T follicular helper cell (primary cell): ENCODE measurements around the gene GLB1L3.
"Not testable (repeated sequence)": the region's sequence is repeated elsewhere in the genome, so short reads cannot be mapped to it uniquely, and the experiment has no call there.

Experiments used
- DNase-seq: peaks from one replicate; pipeline ENCODE4 v3.0.0-alpha.2; 2020; ENCODE audit warnings: low read depth

Gene GLB1L3

DNA sequence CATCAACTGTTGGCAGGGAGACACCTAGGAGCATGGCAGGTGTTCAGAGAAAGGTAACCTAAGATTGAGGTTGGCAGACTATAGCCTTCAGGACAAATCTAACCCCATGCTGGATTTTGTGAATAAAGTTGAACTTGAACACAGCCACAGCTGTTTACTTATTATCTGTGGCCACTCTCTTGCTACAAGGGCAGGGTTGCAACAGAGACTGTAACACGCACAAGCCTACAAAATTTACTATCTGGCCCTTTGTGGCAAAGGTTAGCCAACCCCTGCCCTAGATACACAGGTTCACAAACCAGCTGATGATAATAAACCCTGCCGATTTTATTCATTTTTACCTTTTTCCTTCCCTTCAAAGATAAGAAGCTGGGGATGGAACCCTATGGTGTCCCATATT lies 25.5 kb upstream of the GLB1L3 start:
- no peak for DNase-seq

DNA sequence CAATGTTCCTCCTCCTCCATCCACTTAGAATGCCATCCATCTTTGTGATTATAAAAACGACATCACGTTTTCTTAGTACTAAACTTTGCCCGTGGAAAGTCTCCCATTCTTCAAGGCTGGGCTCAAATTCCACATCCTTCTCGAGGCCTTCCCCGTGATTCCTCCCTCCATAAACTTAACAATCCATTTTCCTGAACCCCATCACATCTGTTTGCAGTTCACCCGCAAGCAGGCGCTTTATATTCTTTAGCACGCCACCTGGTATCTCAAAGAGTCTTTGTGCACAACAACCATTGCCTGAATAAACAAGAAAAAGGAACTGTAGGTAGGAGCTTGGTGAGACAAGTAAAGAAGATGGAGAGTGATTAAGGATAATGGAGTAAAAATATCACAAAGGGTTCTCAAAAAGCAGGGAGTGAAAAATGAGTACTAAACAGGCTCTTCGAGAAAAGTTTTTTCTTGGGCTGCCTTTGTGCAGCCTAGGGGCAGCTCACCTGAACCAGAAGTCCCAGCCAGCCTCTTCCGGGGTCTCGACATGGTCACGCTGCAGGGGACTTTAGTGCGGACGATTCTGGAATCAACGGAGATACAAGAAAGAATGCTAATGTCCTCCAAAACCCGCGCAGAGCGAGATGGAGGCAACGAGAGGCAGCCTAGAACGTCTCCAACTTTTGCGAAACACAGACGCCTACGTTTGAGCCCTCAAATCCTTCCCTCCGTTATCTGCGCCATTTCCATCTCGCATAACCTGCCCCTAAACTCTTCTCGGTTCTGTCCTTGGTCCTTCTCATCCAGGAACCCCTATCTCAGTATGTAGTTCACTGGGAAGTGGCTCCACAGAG lies 23.6 kb upstream of the GLB1L3 start:
- no peak for DNase-seq

DNA sequence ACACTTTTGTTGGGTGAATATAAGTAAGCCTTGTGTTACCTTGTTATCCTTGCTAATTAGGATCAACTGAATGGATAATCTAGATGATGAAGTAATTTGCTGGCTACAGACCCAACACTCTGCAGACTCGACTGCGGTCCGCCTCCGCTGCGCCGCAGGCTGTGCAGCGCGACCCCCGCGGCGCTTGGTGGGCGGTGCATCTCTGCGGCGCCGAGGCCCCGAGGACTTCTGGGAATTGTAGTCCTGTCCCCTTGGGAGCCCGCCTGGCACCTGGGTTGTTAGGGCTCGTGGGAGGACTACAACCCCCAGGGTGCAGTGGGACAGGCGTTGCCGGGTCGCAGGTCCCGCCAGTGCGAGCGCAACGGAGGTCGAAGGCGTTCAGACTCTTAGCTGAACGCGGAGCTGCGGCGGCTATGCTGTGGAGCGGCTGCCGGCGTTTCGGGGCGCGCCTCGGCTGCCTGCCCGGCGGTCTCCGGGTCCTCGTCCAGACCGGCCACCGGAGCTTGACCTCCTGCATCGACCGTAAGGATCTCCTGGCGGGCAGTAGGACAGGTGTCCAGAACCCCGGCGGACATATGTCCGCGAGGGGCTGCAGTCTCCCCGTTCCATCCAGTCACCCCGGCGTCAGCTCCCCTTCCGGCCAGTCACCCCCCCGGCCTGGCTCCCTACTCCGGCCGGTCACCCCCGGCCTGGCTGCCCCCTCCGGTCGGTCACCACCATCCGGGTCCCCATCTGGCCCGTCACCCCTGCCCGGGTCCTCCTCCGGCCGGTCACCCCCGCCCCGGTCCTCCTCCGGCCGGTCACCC lies 22.8 kb upstream of the GLB1L3 start, which contains the start of the genes ACAD8 and THYN1:
TSS of gene ACAD8 (plus strand) at position 381 of the 806 bp plus-strand sequence. CDS start at position 414, 33 bp downstream.
TSS of gene THYN1 (minus strand) at position 165 of the 806 bp plus-strand sequence. CDS start 470 bp downstream, outside the sequence.
- DNase-seq, result peak; percentile 94

DNA sequence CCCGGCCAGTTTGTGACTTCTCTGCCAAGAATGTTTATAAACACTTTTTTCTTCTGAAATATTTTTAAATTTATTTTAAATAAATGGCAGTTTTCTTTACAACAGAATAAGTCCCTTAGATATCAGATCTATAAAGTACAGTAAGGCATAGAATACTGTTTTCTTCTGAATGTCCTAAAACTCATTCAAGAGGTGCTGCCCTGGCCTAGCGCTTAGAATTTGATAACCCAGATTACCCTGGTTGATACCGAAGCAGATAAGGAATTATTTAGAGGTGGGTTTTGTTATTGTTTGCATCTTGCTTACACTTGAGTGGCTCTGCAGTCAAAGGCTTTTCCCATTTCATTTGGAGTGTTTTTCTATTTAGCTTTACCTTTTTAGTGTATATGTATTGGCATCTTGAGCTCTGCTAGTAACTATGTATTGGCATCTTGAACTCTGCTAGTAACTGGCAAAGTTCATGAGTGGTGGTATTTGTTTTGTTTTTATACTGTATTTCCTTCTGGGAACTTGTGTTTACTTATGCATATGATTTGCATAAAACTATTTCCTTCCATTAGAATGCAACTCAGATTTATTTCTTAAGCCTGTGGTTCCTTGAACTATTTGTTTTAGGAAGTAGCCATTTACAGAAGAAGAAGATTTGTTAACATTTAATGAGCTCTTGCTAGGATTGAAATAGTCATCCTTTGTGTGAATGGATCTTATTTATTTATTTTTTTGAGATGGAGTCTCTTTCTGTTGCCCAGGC lies 21.6 kb upstream of the GLB1L3 start:
- DNase-seq, result no peak

DNA sequence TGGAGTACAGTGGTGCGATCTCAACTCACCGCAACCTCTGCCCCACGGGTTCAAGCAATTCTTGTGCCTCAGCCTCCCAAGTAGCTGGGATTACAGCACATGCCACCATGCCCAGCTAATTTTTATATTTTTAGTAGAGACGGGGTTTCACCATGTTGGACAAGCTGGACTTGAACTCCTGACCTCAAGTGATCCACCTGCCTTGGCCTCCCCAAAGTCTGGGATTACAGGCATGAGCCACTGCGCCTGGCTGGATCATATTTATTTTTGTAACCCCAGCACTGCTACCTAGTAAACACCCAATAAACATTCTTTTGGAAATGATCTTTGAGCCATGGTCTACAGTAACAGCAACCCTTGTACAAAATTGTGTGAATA lies 21.0 kb upstream of the GLB1L3 start:
- not testable (repeated sequence) for DNase-seq

DNA sequence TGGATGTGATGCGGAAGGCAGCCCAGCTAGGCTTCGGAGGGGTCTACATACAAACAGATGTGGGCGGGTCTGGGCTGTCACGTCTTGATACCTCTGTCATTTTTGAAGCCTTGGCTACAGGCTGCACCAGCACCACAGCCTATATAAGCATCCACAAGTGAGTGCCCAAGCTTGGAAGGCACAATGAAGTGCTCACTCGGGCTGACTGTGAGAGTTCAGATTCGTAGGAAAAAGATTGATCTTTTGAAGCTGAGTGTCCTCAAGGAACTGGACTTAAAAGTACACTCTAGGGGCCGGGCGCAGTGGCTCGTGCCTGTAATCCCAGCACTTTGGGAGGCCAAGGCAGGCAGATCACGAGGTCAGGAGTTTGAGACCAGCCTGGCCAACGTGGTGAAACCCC lies 19.1 kb upstream of the GLB1L3 start:
- DNase-seq, result no peak

DNA sequence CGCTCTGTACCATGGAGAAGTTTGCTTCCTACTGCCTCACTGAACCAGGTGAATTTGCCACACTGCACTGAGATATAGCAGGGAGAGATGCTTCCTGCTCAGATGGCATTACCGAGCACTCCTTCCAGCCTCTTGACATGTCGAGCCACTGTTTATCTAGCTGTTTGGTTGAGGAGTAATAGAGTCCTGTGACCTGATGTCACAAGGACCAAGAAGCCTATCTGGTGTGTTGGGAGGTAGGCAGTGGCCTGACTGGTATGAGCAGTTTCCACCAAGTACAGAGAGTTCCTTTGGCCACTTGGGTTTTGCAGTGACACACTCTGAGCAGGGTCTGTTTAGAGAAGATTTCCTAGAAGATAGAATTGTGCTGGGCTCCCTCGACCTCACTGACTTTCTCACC lies 17.6 kb upstream of the GLB1L3 start:
- DNase-seq, result no peak

DNA sequence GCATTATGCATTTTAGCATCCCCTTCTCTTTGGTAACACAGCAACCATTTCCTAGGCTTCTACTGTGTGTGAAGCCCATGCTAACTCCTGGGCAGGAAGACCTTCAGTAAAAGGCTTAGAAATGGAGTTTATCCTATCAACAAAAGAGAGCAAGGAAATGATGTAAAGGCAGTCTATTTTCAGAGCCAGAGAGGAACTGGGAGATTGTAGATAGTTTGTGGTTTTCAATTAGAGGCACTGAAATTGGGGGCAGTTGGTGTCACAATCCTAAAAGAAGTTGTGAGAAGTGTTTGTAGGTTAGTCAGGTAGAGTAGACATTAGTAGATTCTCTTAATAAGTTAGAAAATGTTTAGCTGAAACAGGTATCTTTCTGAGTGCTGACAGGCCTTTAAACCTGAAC lies 15.7 kb upstream of the GLB1L3 start:
- no peak for DNase-seq

DNA sequence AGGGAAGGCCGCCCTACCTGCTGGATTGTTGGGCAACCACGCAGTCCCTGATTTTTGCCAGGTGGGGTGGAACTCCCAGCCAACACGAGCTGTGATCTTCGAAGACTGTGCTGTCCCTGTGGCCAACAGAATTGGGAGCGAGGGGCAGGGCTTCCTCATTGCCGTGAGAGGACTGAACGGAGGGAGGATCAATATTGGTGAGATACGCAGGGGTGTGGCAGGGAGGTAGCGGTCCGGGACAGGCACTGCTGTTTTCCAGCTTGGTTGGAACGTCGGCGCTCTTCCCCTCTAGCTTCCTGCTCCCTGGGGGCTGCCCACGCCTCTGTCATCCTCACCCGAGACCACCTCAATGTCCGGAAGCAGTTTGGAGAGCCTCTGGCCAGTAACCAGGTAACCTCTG lies 15.2 kb upstream of the GLB1L3 start:
- no peak for DNase-seq

DNA sequence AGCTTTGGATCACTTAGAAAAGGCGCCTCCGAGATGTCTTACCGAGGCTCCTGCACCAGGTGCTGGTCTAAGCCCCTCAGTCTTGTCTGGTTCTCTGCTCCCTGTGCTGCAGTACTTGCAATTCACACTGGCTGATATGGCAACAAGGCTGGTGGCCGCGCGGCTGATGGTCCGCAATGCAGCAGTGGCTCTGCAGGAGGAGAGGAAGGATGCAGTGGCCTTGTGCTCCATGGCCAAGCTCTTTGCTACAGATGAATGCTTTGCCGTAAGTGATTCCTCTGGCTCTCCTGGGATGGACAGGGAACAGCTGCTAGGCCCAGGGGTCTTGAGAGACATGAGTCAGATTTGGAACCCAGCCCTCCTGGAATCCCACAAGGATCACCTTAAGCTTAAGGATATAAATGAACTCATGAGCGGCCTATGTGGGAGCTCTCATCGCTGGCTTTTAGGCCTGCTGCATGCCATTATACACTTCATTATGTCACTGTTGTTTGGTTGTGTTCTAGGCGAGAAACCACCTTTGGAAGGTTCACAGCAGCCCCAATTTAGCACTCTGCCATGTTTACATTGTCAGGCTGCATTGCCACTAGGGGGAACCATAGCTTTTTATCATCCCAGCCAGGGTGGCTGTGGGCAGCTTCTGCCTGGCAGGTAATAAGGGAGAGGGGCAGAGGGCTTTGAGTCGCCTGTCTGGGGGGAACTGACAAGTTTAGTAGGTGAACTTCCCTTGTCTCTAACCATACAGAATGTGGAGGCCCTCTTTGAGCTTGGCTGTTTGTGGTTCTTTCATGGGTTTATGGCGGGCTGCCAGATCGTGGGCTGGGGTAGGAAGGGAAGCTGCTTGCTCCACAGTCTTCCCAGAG lies 14.3 kb upstream of the GLB1L3 start:
- DNase-seq, result no peak

DNA sequence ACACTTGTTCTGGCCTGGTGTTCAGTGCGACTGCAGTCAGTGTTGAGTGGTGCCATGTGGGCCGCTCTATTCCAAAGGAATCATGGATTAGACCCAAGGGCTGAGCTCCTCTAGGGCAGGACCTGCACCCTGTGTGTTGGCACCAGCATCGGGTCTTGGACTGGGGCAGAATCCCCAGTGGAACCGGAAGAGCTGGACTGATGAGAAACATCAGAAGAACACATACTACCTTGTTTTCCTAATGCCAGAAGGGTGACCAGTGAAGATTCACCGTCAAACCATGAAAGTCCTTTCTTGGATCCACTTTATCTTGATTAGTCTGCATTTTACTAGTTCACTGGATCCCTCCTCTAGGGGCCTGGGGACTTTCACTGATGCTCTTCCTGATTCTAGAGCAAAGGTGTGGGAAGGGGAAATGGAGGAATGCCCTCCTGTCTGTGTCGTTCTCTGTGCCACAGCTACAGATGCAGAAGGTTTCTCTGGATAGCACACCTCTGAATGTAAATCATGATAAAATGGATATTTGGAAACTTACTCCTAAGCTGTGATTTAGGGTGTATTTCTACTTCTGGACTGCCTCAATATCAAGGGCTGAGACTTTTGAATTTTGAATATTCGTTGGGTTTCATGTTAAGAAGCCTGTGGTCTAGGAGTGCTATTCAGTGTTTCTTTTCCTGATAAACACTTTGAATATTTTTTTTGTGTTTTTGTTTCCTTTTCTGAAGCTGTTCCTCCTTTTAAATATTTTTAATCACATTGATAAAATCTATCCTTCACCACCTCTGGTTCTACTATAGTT lies 11.0 kb upstream of the GLB1L3 start:
- DNase-seq, result no peak

DNA sequence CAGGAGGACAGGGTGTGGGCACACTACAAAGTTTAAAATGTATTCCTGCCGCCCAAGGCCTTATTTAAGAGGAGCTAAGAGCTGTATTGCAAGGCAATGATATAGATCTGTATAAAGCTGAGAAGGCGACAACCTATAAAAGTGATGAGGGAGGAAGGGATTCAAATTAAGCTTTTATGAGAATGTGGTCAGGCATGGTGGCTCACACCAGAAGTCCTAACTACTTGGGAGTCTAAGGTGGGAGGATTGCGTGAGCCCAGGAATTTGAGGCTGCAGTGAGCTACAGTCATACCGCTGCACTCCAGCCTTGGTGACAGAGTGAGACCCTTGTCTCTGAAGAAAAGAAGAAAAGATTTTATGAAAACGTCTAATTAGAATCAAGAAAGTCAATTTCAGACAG lies 9.7 kb upstream of the GLB1L3 start:
- no peak for DNase-seq

DNA sequence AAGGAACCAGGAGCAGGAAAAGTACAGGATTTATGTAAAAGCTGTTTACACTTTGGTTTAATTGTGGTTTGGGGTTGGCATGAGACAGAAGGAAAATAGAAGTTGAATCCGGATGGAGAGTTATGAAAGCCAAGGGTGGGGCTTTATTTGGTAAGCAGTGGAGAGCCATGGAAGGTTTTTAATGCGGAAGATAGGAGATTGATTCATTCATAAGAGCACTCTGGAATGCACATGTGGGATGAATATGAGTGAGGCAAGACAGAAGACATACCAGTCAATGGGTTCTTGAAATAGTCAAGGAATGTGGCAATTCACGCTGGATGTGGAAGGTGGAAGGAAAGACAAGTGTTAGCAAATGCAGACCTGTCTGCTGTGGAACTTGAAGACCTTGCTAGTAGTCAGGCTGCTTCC lies 9.3 kb upstream of the GLB1L3 start:
- DNase-seq, result no peak

DNA sequence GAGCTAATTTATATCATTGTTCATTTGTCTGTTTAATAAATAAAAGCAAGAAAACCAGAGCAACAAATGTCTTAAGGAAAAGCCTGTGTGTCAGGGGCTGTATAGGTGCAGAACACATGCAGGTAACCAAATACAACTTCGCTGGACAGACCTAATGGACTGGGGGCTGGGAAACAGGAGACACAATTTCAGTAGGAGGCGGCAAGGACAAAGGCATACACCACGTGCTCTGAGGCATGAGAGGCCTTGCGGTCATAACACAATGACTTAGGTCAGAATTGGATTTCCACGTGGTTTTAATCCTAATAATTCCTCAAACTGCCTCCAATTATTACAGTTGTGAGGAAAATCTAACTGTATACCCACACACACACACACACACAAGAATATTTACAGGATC lies 8.7 kb upstream of the GLB1L3 start:
- DNase-seq, result no peak

DNA sequence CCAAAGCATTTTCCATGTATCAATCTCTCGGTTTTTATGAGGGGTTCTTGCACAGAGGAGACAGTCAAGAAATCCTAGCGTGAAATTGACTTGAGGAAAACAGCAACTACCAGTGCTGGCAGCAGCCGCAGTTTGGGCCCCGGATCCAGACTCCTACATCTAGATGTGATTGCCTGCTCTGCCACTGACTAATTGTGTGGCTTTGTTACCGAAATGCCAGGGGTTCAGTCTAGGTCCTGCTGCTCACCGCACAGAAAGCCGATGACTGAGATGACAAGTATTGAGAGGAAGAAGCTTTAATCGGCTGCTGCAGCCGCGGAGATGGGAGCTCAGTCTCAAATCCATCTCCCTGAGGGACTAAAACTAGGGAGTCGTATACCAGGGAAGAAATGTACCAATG lies 8.2 kb upstream of the GLB1L3 start:
- no peak for DNase-seq

DNA sequence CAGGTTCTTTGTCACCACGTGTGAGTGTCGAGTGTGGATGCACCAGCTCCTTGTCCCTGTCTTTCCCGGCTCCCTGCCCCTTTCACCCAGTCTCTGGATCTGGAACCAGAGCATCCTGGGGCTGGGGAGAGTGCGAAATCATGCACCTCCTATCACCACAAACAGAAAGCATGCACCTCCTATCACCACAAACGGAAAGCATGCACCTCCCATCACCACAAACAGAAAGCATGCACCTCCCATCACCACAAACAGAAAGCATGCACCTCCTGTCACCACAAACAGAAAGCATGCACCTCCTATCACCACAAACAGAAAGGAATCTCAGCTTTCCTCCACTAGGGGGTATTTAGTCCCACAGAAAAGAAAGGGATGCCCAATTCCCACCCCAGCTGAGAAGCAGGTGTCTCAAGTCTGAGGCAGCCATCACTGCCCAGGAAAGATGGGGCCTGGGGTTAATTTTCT lies 5.9 kb upstream of the GLB1L3 start:
- no peak for DNase-seq

DNA sequence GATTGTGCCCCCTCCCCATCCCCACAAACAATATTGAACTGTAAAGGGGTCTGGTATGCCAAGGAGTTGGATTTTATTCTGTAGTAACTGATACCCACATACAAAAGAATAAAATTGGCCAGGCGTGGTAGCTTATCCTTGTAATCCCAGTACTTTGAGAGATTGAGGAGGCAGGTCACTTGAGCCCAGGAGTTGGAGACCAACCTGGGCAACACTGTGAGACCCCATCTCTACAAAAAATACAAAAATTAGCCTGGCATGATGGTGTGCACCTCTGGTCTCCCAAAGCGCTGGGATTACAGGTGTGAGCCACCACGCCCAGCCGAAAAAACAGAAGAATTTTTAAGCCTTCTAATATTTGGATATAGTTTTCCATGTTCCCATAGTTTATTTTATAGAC lies 4.2 kb upstream of the GLB1L3 start:
- DNase-seq, result no peak

DNA sequence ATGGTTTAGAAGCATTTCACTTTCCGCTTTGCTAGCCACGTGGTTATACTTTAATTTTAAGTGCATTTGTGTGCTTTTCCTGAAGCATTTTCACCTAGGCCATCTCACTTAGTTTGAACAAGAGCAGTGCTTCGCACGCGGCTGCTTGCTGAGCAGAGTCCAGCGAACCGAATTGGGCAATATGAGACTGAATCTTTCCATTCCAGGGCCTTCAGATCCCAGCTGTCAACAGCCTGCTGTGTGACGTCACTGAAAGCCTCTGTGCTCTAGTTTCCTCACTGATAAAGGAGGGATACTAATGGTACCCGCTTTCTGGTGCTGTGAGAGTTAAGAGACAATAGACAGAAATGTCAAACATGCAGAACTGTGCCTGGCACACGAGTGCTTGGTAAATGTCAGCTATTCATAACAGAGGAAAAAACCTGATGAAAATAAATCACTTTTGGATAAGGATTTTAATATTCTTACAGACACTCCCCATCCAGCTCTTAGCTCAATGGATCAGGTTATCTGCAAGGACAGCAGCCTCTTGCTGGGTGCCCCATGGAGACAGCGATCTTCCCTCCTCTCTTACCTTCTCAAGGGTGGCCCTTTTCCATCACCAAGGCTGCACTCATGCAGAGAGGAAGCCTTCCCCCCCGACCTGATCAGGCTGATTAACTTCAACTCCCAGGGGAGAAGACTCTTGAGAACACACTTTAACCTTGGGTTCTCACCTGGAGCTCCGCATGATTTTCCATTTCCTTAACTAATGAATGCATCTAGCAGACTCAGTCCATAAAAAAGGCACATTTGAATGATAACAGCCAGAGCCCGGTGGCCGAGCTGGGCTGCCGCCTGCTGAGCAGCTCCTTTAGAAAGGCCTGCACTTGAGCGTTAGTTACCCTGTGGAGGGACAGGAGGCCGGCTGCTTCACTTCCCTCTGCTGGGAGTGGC lies 3.5 kb upstream of the GLB1L3 start:
- DNase-seq, result no peak

DNA sequence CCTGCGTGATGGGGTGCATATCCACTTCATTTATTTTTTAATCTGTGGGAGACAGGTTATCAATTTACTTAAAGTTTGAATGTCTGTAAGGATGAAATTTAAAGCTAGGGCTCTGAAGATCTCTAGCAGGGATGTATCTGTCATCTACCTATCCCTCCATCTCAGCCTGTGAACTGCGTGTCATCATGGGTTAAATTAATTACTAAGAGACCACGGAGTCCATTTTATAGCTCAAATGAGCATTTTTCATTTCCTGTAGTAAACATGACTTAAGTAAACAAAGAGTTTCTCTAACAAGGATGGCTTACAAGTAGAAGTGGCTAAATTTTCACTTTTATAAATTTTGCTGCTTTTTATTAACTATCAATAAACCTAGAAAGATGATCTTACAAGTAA lies 2.9 kb upstream of the GLB1L3 start:
- DNase-seq, result no peak
